Mesangial cell (primary cell): ENCODE results near the gene CYREN. TPM values are rescaled to one million over a fixed set of nuclear protein-coding genes. Genes with fewer than 3 reads are reported as not detected.

Source experiments
- total RNA-seq: library from RNA; depleted of rRNA; stranded (reverse); fragments of >200 nt; gene quantifications from 2 replicates; pipeline ENCODE4 v1.2.3, GENCODE V29; 2015

The CYREN gene, protein sequence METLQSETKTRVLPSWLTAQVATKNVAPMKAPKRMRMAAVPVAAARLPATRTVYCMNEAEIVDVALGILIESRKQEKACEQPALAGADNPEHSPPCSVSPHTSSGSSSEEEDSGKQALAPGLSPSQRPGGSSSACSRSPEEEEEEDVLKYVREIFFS
- 46.8 and 50.3 TPM in 2 replicates for total RNA-seq

GRCh38 chr7:135170274-135170997 is at the start of gene CYREN:
Gene CYREN, minus strand, starts transcription at chr7:135170707. Its CDS starts 1,785 bp downstream, at chr7:135168922.

GRCh38 chr7:135211179-135211945 is 40.9 kb upstream of the CYREN start, which contains the start of gene WDR91:
Gene WDR91, minus strand, starts transcription at chr7:135211526. Its CDS starts 24 bp downstream, at chr7:135211502.

GRCh38 chr7:135147899-135148721 is 22.4 kb downstream of the CYREN start, which contains the start of gene TMEM140:
Gene TMEM140, plus strand, starts transcription at chr7:135148072. Its CDS starts 16,370 bp downstream, at chr7:135164442.

Other genes starting within 250 kb of the CYREN start
- gene AGBL3, start 184.2 kb downstream of the CYREN start, total RNA-seq: 0.49 and 0.89 TPM in 2 replicates
- 0.33 and 2.0 TPM in 2 replicates for gene TMEM140, start 22.6 kb downstream of the CYREN start, total RNA-seq
- gene WDR91, start 40.8 kb upstream of the CYREN start, total RNA-seq: 16.1 and 28.3 TPM in 2 replicates
- not detected in 2 replicates for gene STRA8, start 63.1 kb upstream of the CYREN start, total RNA-seq